HEK293 (cell line): ENCODE results near the gene CENPF.

ENCODE experiments used
- CTCF ChIA-PET: fragments of 350-600 bp; formaldehyde crosslinking; extraction: SDS; loops from one replicate; lab custom pipeline; 2021; ENCODE audit warnings: antibody characterized with exemption; lab: Yijun Ruan, JAX
- POLR2A ChIA-PET: fragments of 300-600 bp; formaldehyde crosslinking; extraction: SDS; loops from one replicate; lab custom pipeline; 2020; ENCODE audit warnings: antibody characterized with exemption, inconsistent platforms; lab: Yijun Ruan, JAX
- H3K27ac ChIP-seq: fragments of 200-500 bp; sonication (Bioruptor generic); 2 replicates; pipeline ENCODE4 v1.5.1; 2014; ENCODE audit warnings: low read depth, low read length, control low read depth, inconsistent platforms; ENCODE audit errors: extremely low read depth
- H3K36me3 ChIP-seq, 2 experiments: fragments of 200-500 bp in 1 of 2; sonication (Bioruptor generic) in 1 of 2; 1 replicate in 1 of 2; 2 replicates in 1 of 2; pipeline ENCODE4 v1.5.1; 2014 to 2017; ENCODE audit warnings: inconsistent platforms in 2 of 2, low read length in 2 of 2; ENCODE audit not compliant: control insufficient read depth in 2 of 2, insufficient read depth in 1 of 2
- H3K4me1 ChIP-seq: fragments of 200-500 bp; sonication (Bioruptor generic); 2 replicates; pipeline ENCODE4 v1.5.1; 2014; ENCODE audit warnings: mild to moderate bottlenecking, low read length, inconsistent platforms; ENCODE audit not compliant: control insufficient read depth, insufficient read depth
- H3K4me3 ChIP-seq: 2 replicates; pipeline ENCODE4 v1.5.1; 2011; ENCODE audit warnings: low read depth, mild to moderate bottlenecking, control low read depth, low read length, moderate library complexity
- H3K9me3 ChIP-seq: fragments of 200-500 bp; sonication (Bioruptor generic); 2 replicates; pipeline ENCODE4 v1.5.1; 2014; ENCODE audit warnings: low read depth, low read length, inconsistent platforms; ENCODE audit not compliant: control insufficient read depth, insufficient read depth
- BCL11A ChIP-seq: fragments of 450-650 bp; formaldehyde crosslinking; IDR thresholded peaks from 2 replicates; pipeline ENCODE4 v1.5.1; 2016; ENCODE audit warnings: low read depth, missing biosample characterization, missing genetic modification characterization
- GLI2 ChIP-seq: fragments of 450-650 bp; formaldehyde crosslinking; IDR thresholded peaks from 2 replicates; pipeline ENCODE4; 2017; ENCODE audit warnings: missing biosample characterization, missing genetic modification characterization, low read depth, borderline replicate concordance
- KLF7 ChIP-seq: fragments of 450-650 bp; formaldehyde crosslinking; IDR thresholded peaks from 2 replicates; pipeline ENCODE4 v1.5.1; 2016; ENCODE audit warnings: missing biosample characterization, missing genetic modification characterization, borderline replicate concordance
- KLF8 ChIP-seq: fragments of 450-650 bp; formaldehyde crosslinking; IDR thresholded peaks from 2 replicates; pipeline ENCODE4 v1.5.1; 2016; ENCODE audit warnings: missing biosample characterization, missing genetic modification characterization
- SP7 ChIP-seq: fragments of 450-650 bp; formaldehyde crosslinking; IDR thresholded peaks from 2 replicates; pipeline ENCODE4 v1.5.1; 2016; ENCODE audit warnings: missing biosample characterization, missing genetic modification characterization
- ZBTB1 ChIP-seq: fragments of 450-650 bp; formaldehyde crosslinking; IDR thresholded peaks from 2 replicates; pipeline ENCODE4 v1.5.1; 2016; ENCODE audit warnings: missing biosample characterization, missing genetic modification characterization
- ZFP37 ChIP-seq: fragments of 450-650 bp; formaldehyde crosslinking; IDR thresholded peaks from 2 replicates; pipeline ENCODE4 v1.5.1; 2016; ENCODE audit warnings: missing biosample characterization, missing genetic modification characterization
- ZNF155 ChIP-seq: fragments of 450-650 bp; formaldehyde crosslinking; IDR thresholded peaks from 2 replicates; pipeline ENCODE4 v1.5.1; 2016; ENCODE audit warnings: missing biosample characterization, missing genetic modification characterization
- ZNF174 ChIP-seq: fragments of 450-650 bp; formaldehyde crosslinking; IDR thresholded peaks from 2 replicates; pipeline ENCODE4 v1.5.0; 2017; ENCODE audit warnings: missing biosample characterization, mild to moderate bottlenecking, missing genetic modification characterization
- ZNF211 ChIP-seq: fragments of 450-650 bp; formaldehyde crosslinking; IDR thresholded peaks from 2 replicates; pipeline ENCODE4 v1.5.1; 2016; ENCODE audit warnings: low read depth, missing biosample characterization, missing genetic modification characterization
- ZNF324 ChIP-seq: fragments of 450-650 bp; formaldehyde crosslinking; IDR thresholded peaks from 2 replicates; pipeline ENCODE4 v1.5.1; 2016; ENCODE audit warnings: missing biosample characterization, missing genetic modification characterization
- ZNF350 ChIP-seq: fragments of 450-650 bp; formaldehyde crosslinking; IDR thresholded peaks from 2 replicates; pipeline ENCODE4 v1.5.0; 2017; ENCODE audit warnings: missing biosample characterization, mild to moderate bottlenecking, missing genetic modification characterization
- ZNF585B ChIP-seq: fragments of 450-650 bp; formaldehyde crosslinking; IDR thresholded peaks from 2 replicates; pipeline ENCODE4 v1.5.1; 2016; ENCODE audit warnings: missing biosample characterization, missing genetic modification characterization
- ZNF76 ChIP-seq: fragments of 450-650 bp; formaldehyde crosslinking; IDR thresholded peaks from 2 replicates; pipeline ENCODE4; 2016; ENCODE audit warnings: low read depth, missing biosample characterization, missing genetic modification characterization, borderline replicate concordance
- ZNF768 ChIP-seq: fragments of 450-650 bp; formaldehyde crosslinking; IDR thresholded peaks from 2 replicates; pipeline ENCODE4 v1.5.1; 2018; ENCODE audit warnings: missing biosample characterization, mild to moderate bottlenecking, missing genetic modification characterization
- ZNF776 ChIP-seq: fragments of 450-650 bp; formaldehyde crosslinking; IDR thresholded peaks from 2 replicates; pipeline ENCODE4 v1.5.0; 2017; ENCODE audit warnings: missing biosample characterization, missing genetic modification characterization, borderline replicate concordance
- TF ChIP-seq, protein P1 (sequence below): fragments of 450-650 bp; formaldehyde crosslinking; IDR thresholded peaks from 2 replicates; pipeline ENCODE4 v1.5.1; 2017; ENCODE audit warnings: missing biosample characterization, missing genetic modification characterization
- TF ChIP-seq, protein P2 (sequence below): fragments of 450-650 bp; formaldehyde crosslinking; IDR thresholded peaks from 2 replicates; pipeline ENCODE4 v1.5.1; 2016; ENCODE audit warnings: missing biosample characterization, missing genetic modification characterization
- TF ChIP-seq, protein P3 (sequence below): fragments of 450-650 bp; formaldehyde crosslinking; IDR thresholded peaks from 2 replicates; pipeline ENCODE4 v1.5.1; 2016; ENCODE audit warnings: missing biosample characterization, missing genetic modification characterization
- TF ChIP-seq, protein P4 (sequence below): IDR thresholded peaks from 2 replicates; pipeline ENCODE4 v1.6.1; 2011; ENCODE audit warnings: mild to moderate bottlenecking, low read depth, low read length, borderline replicate concordance
- TF ChIP-seq, protein P5 (sequence below): sonication (generic); formaldehyde crosslinking; IDR thresholded peaks from 2 replicates; pipeline ENCODE4 v1.8.1; 2022; ENCODE audit warnings: mild to moderate bottlenecking, moderate library complexity, missing genetic modification reagents
- TF ChIP-seq, protein P6 (sequence below): fragments of 450-650 bp; formaldehyde crosslinking; IDR thresholded peaks from 2 replicates; pipeline ENCODE4 v1.5.1; 2016; ENCODE audit warnings: missing biosample characterization, missing genetic modification characterization, low read depth
- TF ChIP-seq, protein P7 (sequence below): fragments of 450-650 bp; formaldehyde crosslinking; IDR thresholded peaks from 2 replicates; pipeline ENCODE4 v1.5.1; 2016; ENCODE audit warnings: missing biosample characterization, missing genetic modification characterization

The CENPF gene

DNA sequence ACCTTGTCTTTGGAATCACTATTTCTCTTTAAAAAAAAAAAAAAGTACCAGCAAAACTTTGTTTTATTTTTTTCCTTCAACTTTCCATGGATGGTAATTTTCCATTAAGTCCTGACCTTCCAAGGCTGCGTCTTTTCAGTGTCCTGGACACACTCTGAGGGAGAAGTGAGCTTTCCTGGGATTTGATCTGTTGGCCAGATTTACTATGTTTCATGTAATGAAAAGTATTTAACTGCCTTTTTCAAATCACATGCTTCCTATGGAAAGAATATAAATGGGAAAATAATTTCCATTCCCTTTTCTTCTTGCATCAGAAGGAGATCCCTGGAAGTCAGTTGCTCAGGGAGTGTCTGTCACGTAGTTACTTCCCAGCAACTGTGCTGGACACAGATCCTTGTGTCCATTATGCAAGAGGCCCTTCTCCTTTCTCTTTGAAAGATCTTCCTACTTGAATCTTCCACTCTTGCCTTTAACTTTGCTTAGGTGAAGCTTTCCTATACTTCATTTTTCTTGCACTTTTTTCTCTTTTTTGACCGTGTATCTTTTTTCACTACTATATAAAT is 59.3 kb downstream of the CENPF start (continued):
- no peak for TF ChIP-seq ZNF768
- TF ChIP-seq ZNF76 (tag by site-specific recombination) = no peak
- no peak for TF ChIP-seq GLI2 (tag by site-specific recombination)
- TF ChIP-seq, protein P1, sequence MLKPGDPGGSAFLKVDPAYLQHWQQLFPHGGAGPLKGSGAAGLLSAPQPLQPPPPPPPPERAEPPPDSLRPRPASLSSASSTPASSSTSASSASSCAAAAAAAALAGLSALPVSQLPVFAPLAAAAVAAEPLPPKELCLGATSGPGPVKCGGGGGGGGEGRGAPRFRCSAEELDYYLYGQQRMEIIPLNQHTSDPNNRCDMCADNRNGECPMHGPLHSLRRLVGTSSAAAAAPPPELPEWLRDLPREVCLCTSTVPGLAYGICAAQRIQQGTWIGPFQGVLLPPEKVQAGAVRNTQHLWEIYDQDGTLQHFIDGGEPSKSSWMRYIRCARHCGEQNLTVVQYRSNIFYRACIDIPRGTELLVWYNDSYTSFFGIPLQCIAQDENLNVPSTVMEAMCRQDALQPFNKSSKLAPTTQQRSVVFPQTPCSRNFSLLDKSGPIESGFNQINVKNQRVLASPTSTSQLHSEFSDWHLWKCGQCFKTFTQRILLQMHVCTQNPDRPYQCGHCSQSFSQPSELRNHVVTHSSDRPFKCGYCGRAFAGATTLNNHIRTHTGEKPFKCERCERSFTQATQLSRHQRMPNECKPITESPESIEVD (tag by site-specific recombination) = no peak
- TF ChIP-seq ZNF350 (tag by site-specific recombination) = no peak
- TF ChIP-seq, protein P2, sequence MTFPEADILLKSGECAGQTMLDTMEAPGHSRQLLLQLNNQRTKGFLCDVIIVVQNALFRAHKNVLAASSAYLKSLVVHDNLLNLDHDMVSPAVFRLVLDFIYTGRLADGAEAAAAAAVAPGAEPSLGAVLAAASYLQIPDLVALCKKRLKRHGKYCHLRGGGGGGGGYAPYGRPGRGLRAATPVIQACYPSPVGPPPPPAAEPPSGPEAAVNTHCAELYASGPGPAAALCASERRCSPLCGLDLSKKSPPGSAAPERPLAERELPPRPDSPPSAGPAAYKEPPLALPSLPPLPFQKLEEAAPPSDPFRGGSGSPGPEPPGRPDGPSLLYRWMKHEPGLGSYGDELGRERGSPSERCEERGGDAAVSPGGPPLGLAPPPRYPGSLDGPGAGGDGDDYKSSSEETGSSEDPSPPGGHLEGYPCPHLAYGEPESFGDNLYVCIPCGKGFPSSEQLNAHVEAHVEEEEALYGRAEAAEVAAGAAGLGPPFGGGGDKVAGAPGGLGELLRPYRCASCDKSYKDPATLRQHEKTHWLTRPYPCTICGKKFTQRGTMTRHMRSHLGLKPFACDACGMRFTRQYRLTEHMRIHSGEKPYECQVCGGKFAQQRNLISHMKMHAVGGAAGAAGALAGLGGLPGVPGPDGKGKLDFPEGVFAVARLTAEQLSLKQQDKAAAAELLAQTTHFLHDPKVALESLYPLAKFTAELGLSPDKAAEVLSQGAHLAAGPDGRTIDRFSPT (tag by site-specific recombination) = no peak
- TF ChIP-seq, protein P3, sequence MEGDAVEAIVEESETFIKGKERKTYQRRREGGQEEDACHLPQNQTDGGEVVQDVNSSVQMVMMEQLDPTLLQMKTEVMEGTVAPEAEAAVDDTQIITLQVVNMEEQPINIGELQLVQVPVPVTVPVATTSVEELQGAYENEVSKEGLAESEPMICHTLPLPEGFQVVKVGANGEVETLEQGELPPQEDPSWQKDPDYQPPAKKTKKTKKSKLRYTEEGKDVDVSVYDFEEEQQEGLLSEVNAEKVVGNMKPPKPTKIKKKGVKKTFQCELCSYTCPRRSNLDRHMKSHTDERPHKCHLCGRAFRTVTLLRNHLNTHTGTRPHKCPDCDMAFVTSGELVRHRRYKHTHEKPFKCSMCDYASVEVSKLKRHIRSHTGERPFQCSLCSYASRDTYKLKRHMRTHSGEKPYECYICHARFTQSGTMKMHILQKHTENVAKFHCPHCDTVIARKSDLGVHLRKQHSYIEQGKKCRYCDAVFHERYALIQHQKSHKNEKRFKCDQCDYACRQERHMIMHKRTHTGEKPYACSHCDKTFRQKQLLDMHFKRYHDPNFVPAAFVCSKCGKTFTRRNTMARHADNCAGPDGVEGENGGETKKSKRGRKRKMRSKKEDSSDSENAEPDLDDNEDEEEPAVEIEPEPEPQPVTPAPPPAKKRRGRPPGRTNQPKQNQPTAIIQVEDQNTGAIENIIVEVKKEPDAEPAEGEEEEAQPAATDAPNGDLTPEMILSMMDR = no peak
- TF ChIP-seq, all 188 proteins: peak for 0

DNA sequence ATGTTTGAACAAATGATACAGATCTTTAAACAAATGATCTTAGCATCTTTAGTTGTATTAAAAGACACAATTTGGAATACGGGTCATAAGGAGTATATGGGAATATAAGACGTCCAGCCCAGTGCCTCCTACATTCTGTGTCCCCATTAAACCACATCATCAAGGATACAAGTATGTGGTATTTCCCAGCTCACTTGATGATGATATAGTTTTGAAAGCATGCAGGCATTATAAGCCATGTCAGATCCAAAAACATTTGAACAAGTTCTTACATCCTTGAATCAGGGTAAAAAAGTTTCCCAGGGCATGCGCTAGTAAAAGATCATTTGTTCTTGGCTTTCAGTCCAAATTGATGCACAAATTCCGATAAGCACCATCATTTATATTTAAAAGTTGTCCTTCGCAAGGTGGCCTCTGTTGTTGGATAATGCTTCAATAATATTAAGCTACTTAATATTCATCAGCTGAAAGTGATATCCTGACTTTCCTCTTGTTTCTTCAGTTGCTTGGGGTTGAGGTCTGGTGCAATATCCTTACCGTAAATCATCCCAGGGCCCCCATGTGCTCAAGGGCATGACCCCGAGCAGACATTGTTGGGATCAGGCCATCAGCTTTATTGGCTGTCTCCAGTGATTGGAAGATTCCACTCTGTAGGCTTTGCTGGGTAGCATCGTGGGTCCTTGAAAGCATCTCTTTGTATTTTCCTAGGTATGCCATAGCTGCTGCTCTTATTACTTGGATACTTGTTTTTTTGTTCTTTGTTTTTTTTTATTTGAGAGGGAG is 61.8 kb downstream of the CENPF start:
- Histone ChIP-seq H3K27ac (no peak overlapping the region), H3K4me3 (no peak overlapping the region), H3K36me3 (peaks cover 62 to 82% of the 10 kb centered on the region in 2 experiments), H3K4me1 (no peaks in the 10 kb centered on the region), H3K9me3 (no peaks in the 10 kb centered on the region)
- CTCF ChIA-PET = interaction anchor here (0.5 to 1.1 kb wide), 2 partner anchors 8 to 13 kb away, joined by 3 to 5 read pairs; no protein-coding TSS in a partner anchor
- POLR2A ChIA-PET = no interaction called here
- TF ChIP-seq, protein P4, sequence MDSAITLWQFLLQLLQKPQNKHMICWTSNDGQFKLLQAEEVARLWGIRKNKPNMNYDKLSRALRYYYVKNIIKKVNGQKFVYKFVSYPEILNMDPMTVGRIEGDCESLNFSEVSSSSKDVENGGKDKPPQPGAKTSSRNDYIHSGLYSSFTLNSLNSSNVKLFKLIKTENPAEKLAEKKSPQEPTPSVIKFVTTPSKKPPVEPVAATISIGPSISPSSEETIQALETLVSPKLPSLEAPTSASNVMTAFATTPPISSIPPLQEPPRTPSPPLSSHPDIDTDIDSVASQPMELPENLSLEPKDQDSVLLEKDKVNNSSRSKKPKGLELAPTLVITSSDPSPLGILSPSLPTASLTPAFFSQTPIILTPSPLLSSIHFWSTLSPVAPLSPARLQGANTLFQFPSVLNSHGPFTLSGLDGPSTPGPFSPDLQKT = no peak
- TF ChIP-seq ZFP37 (tag by site-specific recombination) (no peak), ZNF155 (tag by site-specific recombination) (no peak), ZNF350 (tag by site-specific recombination) (no peak), ZNF174 (tag by site-specific recombination) (no peak), SP7 (no peak), ZBTB1 (no peak), ZNF585B (tag by site-specific recombination) (no peak), ZNF211 (tag by site-specific recombination) (no peak), BCL11A (tag by site-specific recombination) (no peak), ZNF776 (tag by site-specific recombination) (no peak), KLF7 (tag by site-specific recombination) (no peak), ZNF324 (tag by site-specific recombination) (no peak), KLF8 (no peak)
- TF ChIP-seq, protein P5, sequence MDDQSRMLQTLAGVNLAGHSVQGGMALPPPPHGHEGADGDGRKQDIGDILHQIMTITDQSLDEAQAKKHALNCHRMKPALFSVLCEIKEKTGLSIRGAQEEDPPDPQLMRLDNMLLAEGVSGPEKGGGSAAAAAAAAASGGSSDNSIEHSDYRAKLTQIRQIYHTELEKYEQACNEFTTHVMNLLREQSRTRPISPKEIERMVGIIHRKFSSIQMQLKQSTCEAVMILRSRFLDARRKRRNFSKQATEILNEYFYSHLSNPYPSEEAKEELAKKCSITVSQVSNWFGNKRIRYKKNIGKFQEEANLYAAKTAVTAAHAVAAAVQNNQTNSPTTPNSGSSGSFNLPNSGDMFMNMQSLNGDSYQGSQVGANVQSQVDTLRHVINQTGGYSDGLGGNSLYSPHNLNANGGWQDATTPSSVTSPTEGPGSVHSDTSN = no peak
- TF ChIP-seq, protein P6, sequence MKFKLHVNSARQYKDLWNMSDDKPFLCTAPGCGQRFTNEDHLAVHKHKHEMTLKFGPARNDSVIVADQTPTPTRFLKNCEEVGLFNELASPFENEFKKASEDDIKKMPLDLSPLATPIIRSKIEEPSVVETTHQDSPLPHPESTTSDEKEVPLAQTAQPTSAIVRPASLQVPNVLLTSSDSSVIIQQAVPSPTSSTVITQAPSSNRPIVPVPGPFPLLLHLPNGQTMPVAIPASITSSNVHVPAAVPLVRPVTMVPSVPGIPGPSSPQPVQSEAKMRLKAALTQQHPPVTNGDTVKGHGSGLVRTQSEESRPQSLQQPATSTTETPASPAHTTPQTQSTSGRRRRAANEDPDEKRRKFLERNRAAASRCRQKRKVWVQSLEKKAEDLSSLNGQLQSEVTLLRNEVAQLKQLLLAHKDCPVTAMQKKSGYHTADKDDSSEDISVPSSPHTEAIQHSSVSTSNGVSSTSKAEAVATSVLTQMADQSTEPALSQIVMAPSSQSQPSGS (tag by site-specific recombination) = no peak
- TF ChIP-seq, protein P7, sequence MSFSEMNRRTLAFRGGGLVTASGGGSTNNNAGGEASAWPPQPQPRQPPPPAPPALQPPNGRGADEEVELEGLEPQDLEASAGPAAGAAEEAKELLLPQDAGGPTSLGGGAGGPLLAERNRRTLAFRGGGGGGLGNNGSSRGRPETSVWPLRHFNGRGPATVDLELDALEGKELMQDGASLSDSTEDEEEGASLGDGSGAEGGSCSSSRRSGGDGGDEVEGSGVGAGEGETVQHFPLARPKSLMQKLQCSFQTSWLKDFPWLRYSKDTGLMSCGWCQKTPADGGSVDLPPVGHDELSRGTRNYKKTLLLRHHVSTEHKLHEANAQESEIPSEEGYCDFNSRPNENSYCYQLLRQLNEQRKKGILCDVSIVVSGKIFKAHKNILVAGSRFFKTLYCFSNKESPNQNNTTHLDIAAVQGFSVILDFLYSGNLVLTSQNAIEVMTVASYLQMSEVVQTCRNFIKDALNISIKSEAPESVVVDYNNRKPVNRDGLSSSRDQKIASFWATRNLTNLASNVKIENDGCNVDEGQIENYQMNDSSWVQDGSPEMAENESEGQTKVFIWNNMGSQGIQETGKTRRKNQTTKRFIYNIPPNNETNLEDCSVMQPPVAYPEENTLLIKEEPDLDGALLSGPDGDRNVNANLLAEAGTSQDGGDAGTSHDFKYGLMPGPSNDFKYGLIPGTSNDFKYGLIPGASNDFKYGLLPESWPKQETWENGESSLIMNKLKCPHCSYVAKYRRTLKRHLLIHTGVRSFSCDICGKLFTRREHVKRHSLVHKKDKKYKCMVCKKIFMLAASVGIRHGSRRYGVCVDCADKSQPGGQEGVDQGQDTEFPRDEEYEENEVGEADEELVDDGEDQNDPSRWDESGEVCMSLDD = no peak
- TF ChIP-seq, all 188 proteins: peak for 0
